CD4-positive, alpha-beta T cell treated with Interferon gamma for 1 hour (primary cell): Measurements from ENCODE around the gene ACACA.
"Not testable (repeated sequence)": the region's sequence is repeated elsewhere in the genome, so short reads cannot be mapped to it uniquely, and the experiment has no call there.

ENCODE experiments used
- DNase-seq: peaks from one replicate; pipeline ENCODE4 v3.0.0-alpha.2; 2020

Gene ACACA

GRCh38 chr17:37406635-37407461 lies at the start of gene ACACA, which contains the start of gene TADA2A:
TSS of gene ACACA (minus strand) at chr17:37406836. CDS start at chr17:37406299, 537 bp downstream.
TSS of gene TADA2A (plus strand) at chr17:37406886. CDS start at chr17:37411366, 4,480 bp downstream.
- DNase-seq, result peak; percentile 73

- no peak for DNase-seq
These were observed 43.5 kb upstream of the ACACA start for GRCh38 chr17:37450112-37450511.

DNA sequence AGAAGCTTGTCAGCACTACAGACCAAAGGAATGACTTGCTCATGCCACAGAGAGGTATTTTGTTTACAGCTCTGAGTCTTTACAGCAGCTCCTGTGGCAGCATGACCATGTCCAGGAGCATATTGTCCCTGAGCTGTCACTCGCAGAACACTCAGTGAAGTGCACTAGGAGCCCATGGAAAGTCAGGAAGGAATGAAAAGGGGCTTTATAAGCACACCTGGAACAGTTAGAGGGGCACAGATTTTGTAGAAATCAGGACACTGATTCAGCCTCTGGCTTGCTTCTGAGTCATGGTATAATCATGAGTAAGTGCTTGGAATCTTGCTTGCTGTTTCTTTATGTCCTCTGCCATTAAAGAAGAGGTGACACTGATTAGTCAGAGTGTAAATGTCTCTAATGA lies 41.0 kb upstream of the ACACA start:
- no peak for DNase-seq

DNA sequence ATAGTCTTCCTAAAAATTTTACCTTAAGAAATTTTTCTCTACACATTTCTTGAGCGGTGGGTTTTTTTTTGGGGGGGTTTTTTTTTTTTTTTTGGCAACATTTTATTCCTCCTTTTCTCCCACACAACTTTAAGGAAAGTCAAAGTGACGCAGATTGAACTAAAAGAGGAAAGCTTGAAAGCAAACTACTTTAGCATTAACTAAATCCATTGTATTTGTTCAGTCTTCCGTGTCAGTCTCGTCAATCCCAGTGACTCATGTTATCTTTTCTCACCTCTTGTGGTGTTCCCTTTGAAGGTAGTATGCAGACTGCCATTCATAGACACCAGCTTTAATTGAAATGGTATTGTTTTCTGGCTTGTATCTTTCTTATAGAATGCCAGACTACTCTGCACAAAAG lies 39.4 kb upstream of the ACACA start:
- DNase-seq, result no peak

DNA sequence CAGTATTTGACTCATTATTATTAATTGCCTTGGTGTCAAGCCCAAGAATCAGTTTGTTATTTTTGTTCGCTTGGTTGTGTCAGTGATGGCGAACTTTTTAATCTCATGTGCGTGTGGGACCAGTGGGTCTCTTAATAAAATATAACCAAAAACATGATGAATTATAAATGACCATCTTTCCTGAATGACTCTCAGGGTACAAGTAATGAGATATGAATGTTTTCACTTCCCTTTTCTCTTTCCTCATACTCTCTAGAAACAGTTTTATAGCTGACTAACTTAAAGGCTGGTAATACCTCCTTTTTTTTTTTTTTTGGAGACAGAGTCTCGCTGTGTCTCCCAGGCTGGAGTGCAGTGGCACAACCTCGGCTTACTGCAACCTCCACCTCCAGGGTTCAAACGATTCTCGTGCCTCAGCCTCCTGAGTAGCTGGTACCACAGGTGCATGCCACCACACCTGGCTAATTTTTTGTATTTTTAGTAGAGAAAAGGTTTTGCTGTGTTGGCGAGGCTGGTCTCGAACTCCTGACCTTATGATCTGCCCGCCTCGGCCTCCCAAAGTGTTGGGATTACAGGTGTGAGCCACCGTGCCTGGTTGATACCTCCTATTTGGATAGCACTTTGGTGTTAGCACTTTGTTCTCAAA lies 34.9 kb upstream of the ACACA start:
- not testable (repeated sequence) for DNase-seq

- DNase-seq, result no peak
These were observed 33.8 kb upstream of the ACACA start for GRCh38 chr17:37440424-37440823.

- DNase-seq, result no peak
These were observed 31.5 kb upstream of the ACACA start for GRCh38 chr17:37438141-37438540.

DNA sequence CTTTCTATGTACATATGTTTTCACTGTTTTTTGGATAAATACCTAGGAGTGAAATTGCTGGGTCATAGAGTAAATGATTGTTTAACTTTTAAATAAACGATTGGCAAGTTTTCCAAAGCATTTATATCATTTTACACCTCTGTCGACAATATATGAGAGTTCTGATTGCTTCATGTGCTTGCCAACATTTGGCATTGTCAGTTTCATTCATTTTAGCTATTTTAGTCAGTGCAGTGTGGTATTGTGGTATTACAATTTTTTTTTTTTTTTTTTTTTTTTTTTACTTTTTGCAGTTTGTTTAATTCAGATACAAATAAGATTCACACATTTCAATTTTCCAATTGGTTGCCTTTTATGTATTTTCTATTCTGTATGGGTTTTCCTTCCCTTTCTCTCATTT lies 26.0 kb upstream of the ACACA start:
- DNase-seq, result no peak

- no peak for DNase-seq
These were observed 23.5 kb upstream of the ACACA start for GRCh38 chr17:37430051-37430627.

GRCh38 chr17:37429453-37429852 lies 22.8 kb upstream of the ACACA start:
- DNase-seq, result no peak

DNA sequence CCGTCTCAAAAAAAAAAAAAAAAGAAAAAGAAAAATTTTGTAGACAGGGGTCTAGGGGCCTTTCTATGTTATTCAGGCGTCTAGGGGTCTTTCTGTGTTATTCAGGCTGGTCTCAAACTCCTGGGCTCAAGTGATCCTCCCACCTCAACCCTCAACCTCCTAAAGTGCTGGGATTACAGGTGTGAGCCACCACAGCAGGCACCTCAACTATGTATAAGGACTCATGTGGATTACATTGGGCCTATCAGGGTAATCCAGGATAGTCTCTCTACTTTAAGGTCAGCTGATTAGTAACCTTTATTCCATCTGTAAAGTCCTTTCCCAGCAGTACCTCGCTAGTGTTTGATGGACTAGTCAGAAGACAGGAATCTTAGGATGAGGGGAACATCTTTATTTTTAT lies 22.4 kb upstream of the ACACA start:
- no peak for DNase-seq

- no peak for DNase-seq
These were observed 18.6 kb upstream of the ACACA start for GRCh38 chr17:37425268-37425667.

DNA sequence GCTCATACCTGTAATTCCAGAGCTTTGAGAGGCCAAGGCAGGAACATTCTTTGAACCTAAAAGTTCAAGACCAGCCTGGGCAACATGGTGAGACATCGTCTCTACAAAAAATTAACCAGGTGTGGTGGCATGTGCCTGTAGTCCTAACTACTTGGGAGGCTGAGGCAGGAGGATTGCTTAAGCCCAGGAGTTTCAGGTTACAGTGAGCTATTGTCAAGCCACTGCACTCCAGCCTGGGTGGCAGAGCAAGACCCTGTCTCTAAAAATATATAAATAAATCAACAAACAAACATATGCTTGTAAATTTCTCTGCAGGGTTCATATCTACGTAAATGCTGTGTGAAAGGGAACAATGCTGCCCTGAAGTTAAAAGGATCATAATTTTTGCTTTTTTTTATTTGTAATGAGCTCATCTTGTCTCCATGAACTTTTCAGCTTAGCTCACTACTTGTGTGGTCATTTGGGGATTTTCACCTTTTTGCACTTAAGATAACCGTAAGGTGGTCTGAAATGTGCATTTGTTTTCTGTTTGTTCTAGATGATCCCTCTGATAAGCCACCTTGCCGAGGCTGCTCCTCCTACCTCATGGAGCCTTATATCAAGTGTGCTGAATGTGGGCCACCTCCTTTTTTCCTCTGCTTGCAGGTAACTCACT lies 16.5 kb upstream of the ACACA start:
- no peak for DNase-seq

- DNase-seq, result no peak
These were observed 11.2 kb upstream of the ACACA start for GRCh38 chr17:37417852-37418251.

DNA sequence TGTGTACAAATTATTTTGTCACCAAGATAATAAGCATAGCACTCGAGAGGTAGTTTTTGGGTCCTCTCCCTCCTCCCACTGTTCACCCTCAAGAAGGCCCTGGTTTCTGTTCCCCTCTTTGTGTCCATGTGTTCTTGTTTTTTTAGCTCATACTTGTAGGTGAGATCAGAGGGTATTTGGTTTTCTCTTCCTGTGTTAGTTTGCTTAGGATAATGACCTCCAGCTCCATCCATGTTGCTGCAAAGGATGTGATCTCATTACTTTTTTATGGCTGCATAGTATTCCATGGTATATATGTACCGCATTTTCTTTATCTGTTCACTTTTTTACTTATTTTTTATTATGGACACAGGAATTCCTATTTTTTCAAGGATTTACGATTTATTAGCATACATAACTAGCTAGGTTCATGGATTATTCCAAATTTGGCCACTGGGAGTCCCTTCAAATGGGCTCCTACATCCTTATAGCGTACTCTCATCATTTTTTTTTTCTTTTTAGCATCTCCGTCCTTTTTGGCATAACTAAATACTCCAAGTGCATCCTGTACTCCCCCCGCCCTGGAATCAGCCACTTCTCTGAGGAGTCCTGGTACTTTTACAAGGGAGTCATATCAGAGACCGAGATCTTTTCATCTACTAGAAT lies 7.4 kb upstream of the ACACA start:
- no peak for DNase-seq

GRCh38 chr17:37410357-37410756 lies 3.7 kb upstream of the ACACA start:
- no peak for DNase-seq

GRCh38 chr17:37408145-37408479 lies 1.5 kb upstream of the ACACA start:
- DNase-seq, result not testable (repeated sequence)

DNA sequence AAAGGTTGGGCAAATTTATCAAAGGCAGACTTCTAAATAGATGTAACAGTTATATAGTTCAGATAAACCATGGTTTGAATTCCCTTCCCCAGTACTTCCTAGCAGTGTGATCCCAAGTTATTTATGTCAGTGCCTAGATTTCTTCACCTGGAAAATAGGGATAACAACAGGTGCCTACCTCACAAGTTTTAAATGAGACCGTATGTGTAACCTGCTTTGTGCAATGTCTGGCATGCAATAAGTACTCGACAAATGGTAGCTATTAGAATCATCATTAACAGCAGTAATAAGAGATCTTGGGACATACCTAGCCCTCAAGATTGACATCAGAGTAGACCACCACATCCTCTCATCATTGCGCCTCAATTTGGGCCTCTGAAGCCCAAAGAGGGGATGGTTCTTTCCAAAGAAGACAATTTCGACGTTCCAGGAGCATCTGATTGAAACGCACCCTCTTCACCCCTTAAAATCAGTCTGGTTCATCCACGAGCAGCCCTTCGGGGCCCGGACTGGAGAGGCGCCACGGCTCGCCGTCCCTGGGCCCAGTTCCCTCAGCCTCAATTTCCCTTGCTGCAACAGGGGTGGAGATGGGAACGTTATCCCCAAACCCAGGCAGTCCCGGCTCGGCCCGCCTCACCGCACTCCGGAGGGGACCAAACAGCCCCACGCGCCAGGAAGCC lies 541 bp downstream of the ACACA start:
- no peak for DNase-seq

DNA sequence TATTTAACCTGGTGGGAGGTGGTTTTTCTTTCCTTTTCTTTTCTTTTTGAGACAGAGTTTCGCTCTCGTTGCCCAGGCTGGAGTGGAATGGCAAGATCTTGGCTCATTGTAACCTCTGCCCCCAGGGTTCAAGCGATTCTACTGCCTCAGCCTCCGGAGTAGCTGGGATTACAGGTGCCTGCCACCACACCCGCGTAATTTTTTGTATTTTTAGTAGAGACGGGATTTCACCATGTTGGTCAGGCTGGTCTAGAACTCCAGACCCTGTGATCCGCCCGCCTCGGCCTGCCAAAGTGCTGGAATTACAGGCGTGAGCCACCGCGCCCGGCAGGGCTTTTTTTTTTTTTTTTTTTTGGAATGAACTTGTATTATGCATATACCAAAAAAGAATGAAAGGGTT lies 1.1 kb downstream of the ACACA start:
- DNase-seq, result not testable (repeated sequence)

DNA sequence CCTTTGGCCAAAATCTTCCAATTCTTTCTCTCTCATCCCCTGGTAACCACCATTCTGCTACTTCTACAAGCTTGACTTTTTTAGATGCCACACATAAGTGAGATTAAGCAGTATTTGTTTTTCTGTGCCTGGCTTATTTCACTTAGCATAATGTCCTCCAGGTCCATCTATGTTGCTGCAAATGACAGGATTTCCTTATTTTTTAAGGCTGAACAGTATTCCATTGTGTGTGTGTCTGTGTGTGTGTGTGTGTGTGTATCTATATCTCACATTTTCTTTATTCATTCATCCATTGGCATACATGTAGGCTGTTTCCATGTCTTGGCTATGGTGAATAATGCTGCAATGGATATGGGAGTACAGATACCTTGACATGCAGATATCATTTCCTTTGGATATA lies 6.1 kb downstream of the ACACA start:
- DNase-seq, result no peak

DNA sequence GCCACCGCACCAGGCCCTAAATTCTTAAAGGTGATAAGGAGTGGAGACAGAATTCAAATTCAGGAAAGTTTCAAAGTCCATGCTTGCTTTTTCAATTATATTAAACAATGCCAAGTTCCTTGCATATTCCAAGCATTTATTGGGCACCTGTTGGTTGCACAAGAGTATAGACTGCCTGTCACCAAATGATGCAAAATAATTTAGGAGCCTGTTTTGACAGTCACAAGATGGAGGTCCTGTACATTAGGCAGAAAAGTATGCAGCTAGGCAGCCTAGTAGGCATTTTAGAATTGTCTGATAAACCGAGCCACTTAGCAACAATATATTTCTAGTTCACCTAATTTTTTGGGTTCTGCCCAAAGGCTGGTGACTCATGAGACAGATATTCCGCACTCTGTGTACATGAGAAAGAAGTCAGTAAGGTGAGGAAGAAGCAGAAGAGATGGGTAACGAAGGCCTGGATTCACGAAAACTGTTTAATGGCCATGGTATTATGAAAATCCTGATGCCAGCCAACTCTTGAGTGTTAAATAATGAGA lies 7.3 kb downstream of the ACACA start:
- DNase-seq, result no peak

DNA sequence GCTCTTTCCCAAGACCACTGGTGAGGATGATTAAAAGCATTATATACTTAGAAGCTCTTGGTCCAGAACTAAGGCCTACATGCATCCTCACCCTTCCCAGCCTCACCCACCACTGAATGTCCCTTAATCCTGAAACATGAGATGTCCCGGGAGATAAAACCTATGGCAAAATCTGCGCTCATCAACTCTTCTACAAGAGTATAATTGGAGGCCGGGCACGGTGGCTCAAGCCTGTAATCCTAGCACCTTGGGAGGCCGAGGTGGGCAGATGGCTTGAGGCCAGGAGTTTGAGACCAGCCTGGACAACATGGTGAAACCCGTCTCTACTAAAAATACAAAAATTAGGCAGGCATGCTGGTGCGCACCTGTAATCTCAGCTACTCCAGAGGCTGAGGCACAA lies 13.3 kb downstream of the ACACA start:
- no peak for DNase-seq
